Stimulated activated CD8-positive, alpha-beta memory T cell treated with anti-CD3 and anti-CD28 coated beads, Interleukin-2, amount 100 ng/mL, for 48 hours (primary cell): ENCODE results near the gene IQCB1.
"Not testable (repeated sequence)": the region's sequence is repeated elsewhere in the genome, so short reads cannot be mapped to it uniquely, and the experiment has no call there.

ENCODE experiments used
- DNase-seq, 2 donors: peaks; one replicate each; pipeline ENCODE4 v3.0.0-alpha.2; 2020; ENCODE audit warnings: low read depth in 2 of 2

The IQCB1 gene

GRCh38 chr3:121834671-121835464 is at the start of gene IQCB1, which contains the start of gene EAF2:
IQCB1 (minus strand) TSS chr3:121835060; CDS start chr3:121828960, 6,100 bp downstream.
EAF2 (plus strand) TSS chr3:121835209; CDS start chr3:121835286, 77 bp downstream.
- peak; percentile 87 to 90 for DNase-seq

GRCh38 chr3:121883507-121883906 is 48.6 kb upstream of the IQCB1 start:
- DNase-seq, result no peak

- no peak for DNase-seq
Observed at GRCh38 chr3:121878411-121878810, 43.6 kb upstream of the IQCB1 start.

GRCh38 chr3:121871430-121871829 is 36.6 kb upstream of the IQCB1 start:
- DNase-seq, result no peak

GRCh38 chr3:121870717-121871116 is 35.9 kb upstream of the IQCB1 start:
- no peak for DNase-seq

GRCh38 chr3:121869736-121870135 is 34.9 kb upstream of the IQCB1 start:
- no peak for DNase-seq

GRCh38 chr3:121863801-121864200 is 28.9 kb upstream of the IQCB1 start:
- no peak for DNase-seq

- DNase-seq, result not testable (repeated sequence)
Observed at GRCh38 chr3:121863247-121863646, 28.4 kb upstream of the IQCB1 start.

- not testable (repeated sequence) for DNase-seq
Observed at GRCh38 chr3:121857778-121858177, 22.9 kb upstream of the IQCB1 start.

- no peak for DNase-seq
Observed at GRCh38 chr3:121855555-121855954, 20.7 kb upstream of the IQCB1 start.

- DNase-seq, result no peak
Observed at GRCh38 chr3:121852256-121852655, 17.4 kb upstream of the IQCB1 start.

- DNase-seq, result no peak
Observed at GRCh38 chr3:121844892-121845291, 10.0 kb upstream of the IQCB1 start.

- DNase-seq, result no peak
Observed at GRCh38 chr3:121839962-121840361, 5.1 kb upstream of the IQCB1 start.

- DNase-seq, result no peak
Observed at GRCh38 chr3:121836481-121836880, 1.6 kb upstream of the IQCB1 start.

- DNase-seq, result no peak
Observed at GRCh38 chr3:121836064-121836463, 1.2 kb upstream of the IQCB1 start.

GRCh38 chr3:121835465-121835801 is 573 bp upstream of the IQCB1 start:
- no peak for DNase-seq

- no peak for DNase-seq
Observed at GRCh38 chr3:121834157-121834670, 646 bp downstream of the IQCB1 start.

- DNase-seq, result no peak
Observed at GRCh38 chr3:121822973-121823372, 11.9 kb downstream of the IQCB1 start.

- no peak for DNase-seq
Observed at GRCh38 chr3:121821421-121822199, 13.2 kb downstream of the IQCB1 start.

GRCh38 chr3:121819236-121819635 is 15.6 kb downstream of the IQCB1 start:
- no peak for DNase-seq

GRCh38 chr3:121818578-121818977 is 16.3 kb downstream of the IQCB1 start:
- no peak for DNase-seq

- DNase-seq, result no peak
Observed at GRCh38 chr3:121817753-121818152, 17.1 kb downstream of the IQCB1 start.

- DNase-seq, result no peak
Observed at GRCh38 chr3:121809249-121809648, 25.6 kb downstream of the IQCB1 start.
